Measurements from ENCODE around the gene GNAT2. TPM values are rescaled to one million over a fixed set of nuclear protein-coding genes. Genes with fewer than 3 reads are reported as not detected.

Gene GNAT2
- total and polyA plus RNA-seq, 10 of the 15 experiments (the other 5 are each of a cell fraction or from before 2014, with no cell fraction given), result 0.08 to 1.3 (median 0.41) TPM

DNA sequence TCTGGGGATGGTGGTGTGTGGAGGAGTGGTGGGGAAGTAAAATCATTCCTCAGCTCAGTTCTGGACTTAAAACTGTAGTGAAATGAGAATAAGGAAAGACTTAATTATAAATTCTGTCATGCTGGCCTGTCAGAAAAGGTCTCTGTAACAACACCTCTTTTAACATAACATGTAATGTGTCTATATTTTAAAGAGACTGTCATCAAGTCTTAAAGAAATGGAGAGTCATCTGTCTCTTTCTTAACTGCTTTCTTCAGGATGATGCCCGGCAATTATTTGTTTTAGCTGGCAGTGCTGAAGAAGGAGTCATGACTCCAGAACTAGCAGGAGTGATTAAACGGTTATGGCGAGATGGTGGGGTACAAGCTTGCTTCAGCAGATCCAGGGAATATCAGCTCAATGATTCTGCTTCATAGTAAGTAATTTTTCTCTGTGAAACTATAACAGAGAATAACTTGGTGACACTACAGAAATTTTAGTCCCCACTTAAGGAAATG, 40.4 kb downstream of the GNAT2 start (continued):
- TF ChIP-seq, protein P1, sequence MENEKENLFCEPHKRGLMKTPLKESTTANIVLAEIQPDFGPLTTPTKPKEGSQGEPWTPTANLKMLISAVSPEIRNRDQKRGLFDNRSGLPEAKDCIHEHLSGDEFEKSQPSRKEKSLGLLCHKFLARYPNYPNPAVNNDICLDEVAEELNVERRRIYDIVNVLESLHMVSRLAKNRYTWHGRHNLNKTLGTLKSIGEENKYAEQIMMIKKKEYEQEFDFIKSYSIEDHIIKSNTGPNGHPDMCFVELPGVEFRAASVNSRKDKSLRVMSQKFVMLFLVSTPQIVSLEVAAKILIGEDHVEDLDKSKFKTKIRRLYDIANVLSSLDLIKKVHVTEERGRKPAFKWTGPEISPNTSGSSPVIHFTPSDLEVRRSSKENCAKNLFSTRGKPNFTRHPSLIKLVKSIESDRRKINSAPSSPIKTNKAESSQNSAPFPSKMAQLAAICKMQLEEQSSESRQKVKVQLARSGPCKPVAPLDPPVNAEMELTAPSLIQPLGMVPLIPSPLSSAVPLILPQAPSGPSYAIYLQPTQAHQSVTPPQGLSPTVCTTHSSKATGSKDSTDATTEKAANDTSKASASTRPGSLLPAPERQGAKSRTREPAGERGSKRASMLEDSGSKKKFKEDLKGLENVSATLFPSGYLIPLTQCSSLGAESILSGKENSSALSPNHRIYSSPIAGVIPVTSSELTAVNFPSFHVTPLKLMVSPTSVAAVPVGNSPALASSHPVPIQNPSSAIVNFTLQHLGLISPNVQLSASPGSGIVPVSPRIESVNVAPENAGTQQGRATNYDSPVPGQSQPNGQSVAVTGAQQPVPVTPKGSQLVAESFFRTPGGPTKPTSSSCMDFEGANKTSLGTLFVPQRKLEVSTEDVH (IDR thresholded peaks at IDR 0.05; ENCODE audit: low read depth, partially characterized antibody), result no peak

DNA sequence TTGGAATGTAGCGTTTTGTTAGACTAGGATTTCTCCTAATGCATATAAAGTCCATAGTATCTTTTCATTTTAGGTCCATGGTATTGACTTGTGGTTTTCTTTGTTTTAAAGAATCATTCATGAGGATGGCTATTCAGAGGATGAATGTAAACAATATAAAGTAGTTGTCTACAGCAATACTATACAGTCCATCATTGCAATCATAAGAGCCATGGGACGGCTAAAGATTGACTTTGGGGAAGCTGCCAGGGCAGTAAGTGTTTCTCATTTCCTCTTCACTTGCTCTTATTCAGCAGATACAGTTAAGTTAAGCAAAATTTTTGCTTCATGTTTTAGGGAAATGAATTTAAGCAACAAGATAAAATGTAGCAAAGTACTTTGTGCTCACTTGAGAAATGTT, 45.6 kb downstream of the GNAT2 start:
- no peaks in the 10 kb centered on the region; a peak in 1 of 4 replicates for H3K36me3 ChIP-seq (ENCODE audit: control insufficient read depth in 2 of 2, insufficient read depth in 2 of 2, low read length in 1 of 2)
- no peaks in the 10 kb centered on the region for H4K20me1 ChIP-seq (ENCODE audit: control insufficient read depth, insufficient read depth)
- H3K9ac ChIP-seq (ENCODE audit: control insufficient read depth, insufficient read depth, low read length), result no peak overlapping the region
- SMC1A ChIA-PET (ENCODE audit: uncharacterized antibody, unreplicated experiment), result interaction anchor here (1.5 to 2.4 kb wide), 2 partner anchors 22 to 25 kb away, joined by 3 to 17 read pairs; partner anchors contain the start of gene GNAI3
- no peak for ATAC-seq
- in situ Hi-C loops (cut with MboI), result no loop called here
- H3K9me3 ChIP-seq (replicated peaks; ENCODE audit: control insufficient read depth, insufficient read depth, low read length), result no peaks in the 10 kb centered on the region
- no peak overlapping the region for H3K4me2 ChIP-seq (ENCODE audit: control insufficient read depth, insufficient read depth)
- RAD21 ChIA-PET (ENCODE audit: unreplicated experiment), result interaction anchor here (1.0 kb wide), 1 partner anchor 67 kb away, joined by 4 read pairs; no protein-coding TSS in a partner anchor
- intact Hi-C loops (cut with micrococcal nuclease; ENCODE audit: unreplicated experiment), result no loop called here
- no peak overlapping the region for H3K4me3 ChIP-seq
- POLR2A ChIA-PET, result interaction anchor here (0.6 to 0.7 kb wide), 2 partner anchors 25 to 113 kb away, joined by 3 to 4 read pairs; partner anchors contain the start of gene GNAI3
- CTCF ChIA-PET, result interaction anchor here (0.6 to 0.9 kb wide), 2 partner anchors 24 to 472 kb away, joined by 3 read pairs; no protein-coding TSS in a partner anchor
- WGBS (ENCODE audit: insufficient coverage, insufficient replicate concordance, low lambda C conversion rate, missing lambda C conversion rate), result 72% methylated on average over 2 of the region's 2 CpGs
- H2AFZ ChIP-seq (ENCODE audit: control insufficient read depth, low read depth, low read length), result no peak overlapping the region
- no peak for FAIRE-seq
- no peaks in the 10 kb centered on the region for H3K27me3 ChIP-seq (replicated peaks in 1 of 2; ENCODE audit: control insufficient read depth in 2 of 2, insufficient read depth in 2 of 2, low read length in 1 of 2)
- no TSS peak for BruUV-seq (replicated peaks)
- no peaks in the 10 kb centered on the region for H3K4me1 ChIP-seq (ENCODE audit: control insufficient read depth, insufficient read depth, low read length)
- H3K79me2 ChIP-seq (ENCODE audit: control insufficient read depth, insufficient read depth, low read length), result peaks cover 30% of the 10 kb centered on the region
- DNase-seq (ENCODE audit: low read depth, low spot score), result no peak
- no peak overlapping the region for H3K27ac ChIP-seq (ENCODE audit: control insufficient read depth, insufficient read depth)
- TF ChIP-seq CREM (IDR thresholded peaks at IDR 0.05; ENCODE audit: low read depth), result no peak
- no peak for TF ChIP-seq KAT2A (conservative IDR thresholded peaks at IDR 0.05; ENCODE audit: control insufficient read depth, low read depth, low read length)
- TF ChIP-seq, protein P1 (IDR thresholded peaks at IDR 0.05; ENCODE audit: low read depth, partially characterized antibody), result no peak
- no peak for TF ChIP-seq CHD1 (IDR thresholded peaks at IDR 0.05; ENCODE audit: low read depth, low read length)
- TF ChIP-seq, protein P2, sequence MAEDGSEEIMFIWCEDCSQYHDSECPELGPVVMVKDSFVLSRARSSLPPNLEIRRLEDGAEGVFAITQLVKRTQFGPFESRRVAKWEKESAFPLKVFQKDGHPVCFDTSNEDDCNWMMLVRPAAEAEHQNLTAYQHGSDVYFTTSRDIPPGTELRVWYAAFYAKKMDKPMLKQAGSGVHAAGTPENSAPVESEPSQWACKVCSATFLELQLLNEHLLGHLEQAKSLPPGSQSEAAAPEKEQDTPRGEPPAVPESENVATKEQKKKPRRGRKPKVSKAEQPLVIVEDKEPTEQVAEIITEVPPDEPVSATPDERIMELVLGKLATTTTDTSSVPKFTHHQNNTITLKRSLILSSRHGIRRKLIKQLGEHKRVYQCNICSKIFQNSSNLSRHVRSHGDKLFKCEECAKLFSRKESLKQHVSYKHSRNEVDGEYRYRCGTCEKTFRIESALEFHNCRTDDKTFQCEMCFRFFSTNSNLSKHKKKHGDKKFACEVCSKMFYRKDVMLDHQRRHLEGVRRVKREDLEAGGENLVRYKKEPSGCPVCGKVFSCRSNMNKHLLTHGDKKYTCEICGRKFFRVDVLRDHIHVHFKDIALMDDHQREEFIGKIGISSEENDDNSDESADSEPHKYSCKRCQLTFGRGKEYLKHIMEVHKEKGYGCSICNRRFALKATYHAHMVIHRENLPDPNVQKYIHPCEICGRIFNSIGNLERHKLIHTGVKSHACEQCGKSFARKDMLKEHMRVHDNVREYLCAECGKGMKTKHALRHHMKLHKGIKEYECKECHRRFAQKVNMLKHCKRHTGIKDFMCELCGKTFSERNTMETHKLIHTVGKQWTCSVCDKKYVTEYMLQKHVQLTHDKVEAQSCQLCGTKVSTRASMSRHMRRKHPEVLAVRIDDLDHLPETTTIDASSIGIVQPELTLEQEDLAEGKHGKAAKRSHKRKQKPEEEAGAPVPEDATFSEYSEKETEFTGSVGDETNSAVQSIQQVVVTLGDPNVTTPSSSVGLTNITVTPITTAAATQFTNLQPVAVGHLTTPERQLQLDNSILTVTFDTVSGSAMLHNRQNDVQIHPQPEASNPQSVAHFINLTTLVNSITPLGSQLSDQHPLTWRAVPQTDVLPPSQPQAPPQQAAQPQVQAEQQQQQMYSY (CRISPR knock-in tag; IDR thresholded peaks at IDR 0.05), result no peak
- TF ChIP-seq, protein P3, sequence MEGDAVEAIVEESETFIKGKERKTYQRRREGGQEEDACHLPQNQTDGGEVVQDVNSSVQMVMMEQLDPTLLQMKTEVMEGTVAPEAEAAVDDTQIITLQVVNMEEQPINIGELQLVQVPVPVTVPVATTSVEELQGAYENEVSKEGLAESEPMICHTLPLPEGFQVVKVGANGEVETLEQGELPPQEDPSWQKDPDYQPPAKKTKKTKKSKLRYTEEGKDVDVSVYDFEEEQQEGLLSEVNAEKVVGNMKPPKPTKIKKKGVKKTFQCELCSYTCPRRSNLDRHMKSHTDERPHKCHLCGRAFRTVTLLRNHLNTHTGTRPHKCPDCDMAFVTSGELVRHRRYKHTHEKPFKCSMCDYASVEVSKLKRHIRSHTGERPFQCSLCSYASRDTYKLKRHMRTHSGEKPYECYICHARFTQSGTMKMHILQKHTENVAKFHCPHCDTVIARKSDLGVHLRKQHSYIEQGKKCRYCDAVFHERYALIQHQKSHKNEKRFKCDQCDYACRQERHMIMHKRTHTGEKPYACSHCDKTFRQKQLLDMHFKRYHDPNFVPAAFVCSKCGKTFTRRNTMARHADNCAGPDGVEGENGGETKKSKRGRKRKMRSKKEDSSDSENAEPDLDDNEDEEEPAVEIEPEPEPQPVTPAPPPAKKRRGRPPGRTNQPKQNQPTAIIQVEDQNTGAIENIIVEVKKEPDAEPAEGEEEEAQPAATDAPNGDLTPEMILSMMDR (IDR thresholded peaks at IDR 0.05 in 2 of 3, conservative IDR thresholded peaks at IDR 0.05 in 1 of 3; ENCODE audit: control insufficient read depth in 2 of 3, extremely low read depth in 1 of 3, insufficient read depth in 1 of 3, low read depth in 3 of 3, low read length in 3 of 3), result no peak
- TF ChIP-seq TBL1XR1 (IDR thresholded peaks at IDR 0.05; ENCODE audit: low read depth, low read length), result no peak
- no peak for TF ChIP-seq SIX5 (IDR thresholded peaks at IDR 0.05; ENCODE audit: low read depth, low read length, severe bottlenecking)

All from GM12878 (cell line).